Stimulated activated CD8-positive, alpha-beta memory T cell treated with anti-CD3 and anti-CD28 coated beads, Interleukin-7, amount 100 ng/mL, for 1 hour (primary cell): ENCODE data around the gene RGS10.
"Not testable (repeated sequence)": the region's sequence is repeated elsewhere in the genome, so short reads cannot be mapped to it uniquely, and the experiment has no call there.

Experiments
- DNase-seq, 2 donors: peaks; one replicate each; pipeline ENCODE4 v3.0.0-alpha.2; 2020; ENCODE audit warnings: low read depth in 2 of 2

The RGS10 gene

DNA sequence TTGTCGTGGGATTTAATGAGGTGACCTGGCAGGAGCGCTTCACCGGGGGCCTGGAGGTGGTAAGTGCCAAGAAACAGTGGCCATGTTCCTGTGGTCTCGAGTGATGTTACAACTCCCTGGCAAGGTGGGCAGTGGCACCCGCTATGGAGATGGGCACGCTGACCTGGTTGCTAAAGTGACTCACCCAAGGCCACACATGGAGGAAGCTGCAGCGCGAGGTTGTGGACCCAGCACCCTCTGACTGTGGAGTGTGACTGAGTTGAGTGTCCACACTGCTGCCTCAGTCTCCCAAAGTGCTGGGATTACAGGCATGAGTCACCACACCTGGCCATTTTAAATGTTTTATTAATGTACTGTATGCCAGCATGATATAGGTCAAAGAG lies 73.2 kb downstream of the RGS10 start:
- DNase-seq: no peak

DNA sequence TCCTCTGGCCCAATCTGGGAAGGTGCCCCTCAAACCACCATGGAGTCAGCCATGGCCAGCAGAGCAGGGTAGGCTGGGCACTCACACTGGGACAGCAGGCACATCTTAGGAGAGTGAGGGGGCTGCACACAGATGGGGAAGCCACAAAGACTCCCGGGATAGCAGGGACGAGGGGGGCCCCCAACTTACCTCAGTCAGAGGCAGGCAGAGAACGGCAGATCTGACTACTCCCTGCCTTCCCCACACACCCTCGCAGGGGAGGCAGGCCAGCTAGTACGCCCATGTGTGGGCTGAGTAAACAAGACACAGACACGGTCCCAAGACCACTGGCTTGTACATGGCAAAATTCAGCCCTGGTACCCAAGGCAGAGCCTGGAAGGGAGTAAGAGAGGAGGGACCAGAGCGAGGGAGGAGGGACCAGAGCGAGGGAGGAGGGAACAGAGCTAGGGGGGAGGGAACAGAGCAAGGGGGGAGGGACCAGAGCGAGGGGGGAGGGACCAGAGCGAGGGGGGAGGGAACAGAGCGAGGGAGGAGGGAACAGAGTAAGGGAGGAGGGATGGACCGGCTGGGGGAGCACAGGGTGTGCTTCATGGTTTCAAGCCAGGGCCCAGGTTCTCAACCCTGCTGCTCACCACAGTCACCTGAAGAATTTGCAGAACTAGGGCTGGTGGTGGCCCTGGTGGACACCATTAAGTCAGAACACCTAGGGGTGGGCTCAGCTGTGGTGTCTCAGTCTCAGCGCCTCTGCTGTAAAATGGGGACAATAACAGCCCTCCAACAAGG lies 73.8 kb downstream of the RGS10 start:
- no peak for DNase-seq

DNA sequence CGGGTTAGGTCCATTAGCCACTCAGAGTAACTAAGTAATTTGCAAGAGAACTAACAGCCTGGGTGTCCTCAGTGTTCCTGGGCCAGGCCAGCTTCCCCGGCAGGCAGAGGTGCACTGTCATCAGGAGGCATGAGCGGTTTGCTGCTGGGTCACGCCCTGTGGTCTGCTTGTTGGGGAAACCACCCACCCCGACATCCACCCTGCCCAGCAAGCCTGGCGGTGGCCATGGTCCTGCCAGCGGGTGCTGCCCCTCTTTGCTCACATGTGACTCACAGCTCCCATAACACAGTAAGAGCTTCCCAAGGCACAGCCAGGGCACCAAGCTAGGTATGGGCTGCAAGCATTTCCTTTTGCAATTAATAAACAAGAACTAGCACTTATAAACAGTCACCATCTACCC lies 75.9 kb downstream of the RGS10 start:
- no peak for DNase-seq

DNA sequence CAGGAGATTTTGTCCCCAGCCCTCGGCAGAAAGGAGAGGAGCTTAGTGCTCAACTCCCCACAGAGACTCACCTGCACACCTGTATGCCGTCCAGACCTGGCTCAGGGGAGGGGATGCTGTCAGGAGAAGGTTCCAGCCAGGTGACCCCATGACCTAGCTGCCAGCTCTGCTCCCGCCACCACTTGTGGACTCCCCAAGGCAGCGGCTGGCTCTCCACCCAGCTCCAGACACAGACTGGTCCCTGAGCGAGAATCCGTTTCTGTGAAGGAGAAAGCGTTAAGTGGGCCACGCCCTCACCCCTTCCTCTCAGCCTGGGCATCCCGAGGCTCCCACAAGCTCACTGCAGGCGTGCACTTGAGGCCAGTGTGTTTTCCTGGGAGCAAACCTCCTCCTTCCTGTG lies 76.4 kb downstream of the RGS10 start:
- DNase-seq: no peak

DNA sequence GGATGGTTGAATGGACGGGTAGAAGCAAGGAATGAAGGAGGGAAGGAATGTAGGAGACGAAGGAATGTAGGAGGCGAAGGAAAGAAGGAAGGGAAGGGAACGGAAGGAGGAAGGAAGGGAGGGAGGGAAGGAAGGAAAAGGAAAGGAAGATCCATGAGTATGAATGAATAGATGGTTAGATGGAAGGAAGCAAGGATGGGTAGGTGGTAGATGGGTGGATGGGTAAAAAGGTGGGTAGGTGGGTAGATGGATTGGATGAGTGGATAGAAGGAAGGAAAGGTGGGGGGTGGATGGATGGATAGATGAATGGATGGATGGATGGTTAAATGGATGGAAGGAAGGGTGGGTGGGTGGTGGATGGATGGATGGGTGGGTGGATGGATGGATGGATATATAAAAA lies 77.4 kb downstream of the RGS10 start:
- no peak for DNase-seq

DNA sequence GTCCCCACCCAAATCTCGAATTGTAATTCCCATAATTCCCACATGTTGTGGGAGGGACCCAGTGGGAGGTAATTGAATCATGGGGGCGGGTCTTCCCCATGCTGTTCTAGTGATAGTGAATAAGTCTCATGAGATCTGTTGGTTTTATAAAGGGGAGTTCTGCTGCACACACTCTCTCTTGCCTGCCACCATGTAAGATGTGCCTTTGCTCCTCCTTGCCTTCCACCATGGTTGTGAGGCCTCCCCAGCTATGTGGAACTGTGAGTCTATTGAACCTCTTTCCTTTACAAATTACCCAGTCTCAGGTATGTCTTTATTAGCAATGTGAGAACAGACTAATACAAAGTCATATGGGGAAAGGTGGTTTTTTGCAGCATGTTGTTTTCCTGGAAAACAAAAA lies 79.3 kb downstream of the RGS10 start:
- not testable (repeated sequence) for DNase-seq

DNA sequence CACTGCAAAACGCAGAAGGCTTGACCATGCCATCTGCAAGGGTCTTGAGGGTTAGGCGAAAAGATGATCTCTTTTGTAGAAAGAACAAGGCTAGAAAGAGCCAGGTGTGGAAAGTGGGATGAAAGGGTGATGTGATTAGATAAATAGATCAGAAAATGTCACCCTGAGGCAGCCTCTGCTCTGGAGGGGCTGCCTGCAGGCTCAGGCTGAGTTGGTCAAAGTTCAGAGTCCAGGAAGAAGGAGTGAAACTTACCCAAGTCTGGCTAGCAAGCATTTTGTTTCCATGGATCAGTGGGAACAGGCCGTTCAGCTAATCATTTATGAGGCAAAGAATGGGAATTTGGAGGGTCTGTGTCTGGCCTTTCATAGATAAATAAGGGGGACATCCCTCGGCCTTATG lies 79.7 kb downstream of the RGS10 start:
- no peak for DNase-seq

DNA sequence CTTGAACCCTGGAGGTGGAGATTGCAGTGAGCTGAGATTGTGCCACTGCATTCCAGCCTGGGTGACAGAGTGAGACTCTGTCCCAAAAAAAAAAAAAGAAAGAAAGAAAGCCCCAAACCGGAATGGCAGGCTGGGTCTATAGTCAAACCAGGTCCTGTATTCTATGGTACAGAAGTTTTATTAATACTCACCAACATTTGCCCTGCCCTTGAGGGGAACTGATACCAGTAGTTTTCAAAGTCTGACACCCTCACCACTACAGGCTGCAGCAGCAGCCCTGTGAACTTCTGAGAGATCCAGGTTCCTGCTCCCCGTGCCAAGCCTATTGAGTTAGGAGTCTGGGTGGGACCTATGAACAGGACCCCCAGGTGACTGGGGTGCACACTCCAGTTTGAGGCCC lies 80.6 kb downstream of the RGS10 start:
- DNase-seq: no peak

DNA sequence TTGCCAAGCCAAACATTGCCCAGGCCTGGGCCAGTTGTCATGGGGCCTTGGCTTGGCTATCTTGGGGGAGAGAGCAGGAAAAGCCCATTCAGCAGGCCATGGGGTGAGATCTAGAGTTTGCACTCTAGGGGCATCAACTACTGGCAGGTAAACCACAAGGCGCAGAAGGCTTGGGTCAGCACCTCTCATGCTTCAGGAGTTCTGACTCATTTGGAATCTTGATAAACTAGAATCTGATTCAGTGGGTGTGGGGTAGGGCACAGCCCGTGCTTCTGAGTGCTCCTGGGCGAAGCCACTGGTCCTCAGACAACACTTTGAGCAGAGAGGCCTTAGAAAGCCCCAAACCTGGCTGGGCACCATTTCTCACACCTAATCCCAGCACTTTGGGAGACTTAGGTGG lies 81.1 kb downstream of the RGS10 start:
- no peak for DNase-seq

DNA sequence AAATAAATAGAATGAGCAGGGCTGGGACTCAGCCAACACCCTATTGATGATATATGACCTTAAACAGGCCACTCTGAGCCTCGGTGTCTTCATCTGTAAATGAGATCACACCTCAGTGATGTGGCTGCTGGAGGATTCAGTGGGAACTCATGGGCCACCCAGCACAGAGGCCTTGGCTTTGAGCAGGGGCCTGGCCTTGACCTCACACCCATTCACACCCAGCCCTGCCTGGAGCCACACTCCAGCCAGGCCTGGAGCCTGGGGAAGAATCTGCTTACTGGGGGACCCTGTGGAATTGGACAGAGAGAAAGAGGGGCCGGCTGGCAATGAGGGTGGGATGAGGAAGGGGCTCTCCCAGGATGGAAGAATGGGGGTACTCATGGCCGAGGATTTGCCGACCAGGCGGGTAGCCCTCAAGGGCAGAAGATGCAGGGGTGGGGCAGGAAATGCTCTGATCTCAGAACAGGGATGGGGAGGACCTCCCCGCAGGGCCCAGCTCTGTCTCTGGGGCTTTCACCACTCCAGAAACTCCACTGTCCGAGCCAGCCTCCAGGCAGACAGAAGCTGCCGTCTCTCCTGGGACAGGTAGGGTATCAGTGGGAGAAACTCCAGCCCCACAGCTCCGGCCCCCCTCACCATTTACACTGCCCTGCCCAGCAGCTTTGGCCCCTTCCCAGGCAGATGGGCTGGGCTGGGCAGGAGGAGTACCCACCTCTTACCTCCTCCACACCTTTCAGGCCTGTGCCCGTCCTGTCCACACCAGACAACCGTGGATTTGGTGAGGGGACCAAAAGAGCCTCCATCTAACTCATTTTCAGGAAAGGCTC lies 81.9 kb downstream of the RGS10 start:
- no peak for DNase-seq

DNA sequence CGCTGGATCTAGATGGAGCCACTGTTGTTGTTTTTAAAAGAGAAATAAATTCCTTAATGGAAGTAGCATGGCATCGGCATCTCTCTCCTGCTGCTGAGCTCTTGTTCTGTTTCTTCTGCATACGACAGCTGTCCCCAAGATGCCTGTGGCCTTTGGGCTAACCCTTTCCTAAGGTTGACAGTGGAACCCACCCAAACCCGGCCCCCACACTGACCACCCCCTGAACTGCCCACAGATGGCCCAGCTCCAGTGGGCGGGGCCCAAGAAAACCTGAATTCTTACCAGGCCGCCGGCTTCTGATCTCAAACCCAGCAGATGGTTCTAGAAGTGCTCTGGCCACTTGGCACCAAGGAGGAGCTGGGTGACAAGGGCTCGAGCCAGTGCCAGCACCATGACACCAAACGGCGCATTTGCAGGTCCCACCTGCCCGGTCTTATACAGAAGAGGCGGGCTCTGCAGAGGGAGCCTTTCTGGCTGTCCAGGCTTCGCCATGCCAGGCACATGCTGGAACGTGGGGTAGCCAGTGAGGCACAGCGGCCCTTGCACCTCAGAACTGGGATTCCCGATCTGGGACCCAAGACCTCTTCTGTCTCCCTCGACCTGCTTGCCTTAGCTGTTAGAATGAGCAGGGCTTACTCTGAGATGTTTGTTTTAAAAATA lies 82.7 kb downstream of the RGS10 start:
- DNase-seq: no peak

DNA sequence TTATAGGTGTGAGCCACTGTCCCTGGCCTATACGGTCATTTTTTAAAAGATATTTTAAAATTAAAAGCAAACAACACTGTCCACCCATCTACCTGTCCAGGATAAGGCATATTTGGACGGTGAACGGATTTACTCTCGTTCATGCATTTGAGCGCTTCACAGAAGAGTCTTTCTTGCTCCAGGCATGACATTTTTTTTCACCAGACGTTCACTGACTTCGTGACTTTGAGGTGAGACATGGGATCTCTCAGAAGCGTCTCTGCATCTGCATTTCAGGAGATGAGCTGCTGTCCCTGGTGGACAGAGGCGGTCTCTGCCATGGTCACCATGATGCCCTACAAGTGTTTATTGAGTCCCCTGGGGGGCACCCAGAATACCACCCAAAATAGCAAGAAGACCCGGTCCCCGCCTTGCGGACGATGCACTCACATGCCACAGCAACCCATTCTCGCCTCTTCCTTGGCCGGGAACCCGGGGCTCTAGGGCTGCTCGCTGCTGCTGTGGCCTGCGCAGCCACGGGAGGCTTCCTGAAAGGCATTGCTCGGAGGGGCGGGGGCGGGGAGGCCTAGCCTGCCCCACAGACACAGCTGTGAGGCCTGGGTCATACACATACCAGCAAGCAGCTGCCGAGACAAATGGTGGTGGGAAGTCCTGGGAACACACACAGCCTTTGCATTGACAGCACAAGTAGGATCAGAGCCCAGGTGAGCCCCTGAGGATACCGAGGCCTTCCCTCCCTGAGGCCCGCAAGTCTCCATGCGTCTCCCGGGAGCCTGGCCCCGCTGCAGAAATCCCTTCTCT lies 84.4 kb downstream of the RGS10 start:
- DNase-seq: no peak

DNA sequence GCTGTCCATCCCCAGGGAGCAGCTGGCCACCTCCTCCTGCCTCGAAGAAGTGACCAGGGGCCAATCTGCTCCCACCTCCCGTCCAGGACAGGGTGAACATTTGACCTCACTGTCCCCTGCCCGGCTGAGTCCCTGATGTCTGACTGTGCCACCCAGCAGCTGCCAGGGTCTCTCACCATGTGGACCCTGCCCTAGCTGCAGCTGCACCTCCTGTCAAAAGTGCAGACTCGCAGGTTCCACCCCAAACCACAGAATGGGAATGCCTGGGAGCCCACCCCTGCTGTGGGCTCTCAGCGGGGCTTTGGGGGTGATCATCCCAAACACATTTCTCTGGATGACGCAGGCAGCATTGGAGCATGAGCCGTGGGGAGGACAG lies 86.1 kb downstream of the RGS10 start:
- no peak for DNase-seq

DNA sequence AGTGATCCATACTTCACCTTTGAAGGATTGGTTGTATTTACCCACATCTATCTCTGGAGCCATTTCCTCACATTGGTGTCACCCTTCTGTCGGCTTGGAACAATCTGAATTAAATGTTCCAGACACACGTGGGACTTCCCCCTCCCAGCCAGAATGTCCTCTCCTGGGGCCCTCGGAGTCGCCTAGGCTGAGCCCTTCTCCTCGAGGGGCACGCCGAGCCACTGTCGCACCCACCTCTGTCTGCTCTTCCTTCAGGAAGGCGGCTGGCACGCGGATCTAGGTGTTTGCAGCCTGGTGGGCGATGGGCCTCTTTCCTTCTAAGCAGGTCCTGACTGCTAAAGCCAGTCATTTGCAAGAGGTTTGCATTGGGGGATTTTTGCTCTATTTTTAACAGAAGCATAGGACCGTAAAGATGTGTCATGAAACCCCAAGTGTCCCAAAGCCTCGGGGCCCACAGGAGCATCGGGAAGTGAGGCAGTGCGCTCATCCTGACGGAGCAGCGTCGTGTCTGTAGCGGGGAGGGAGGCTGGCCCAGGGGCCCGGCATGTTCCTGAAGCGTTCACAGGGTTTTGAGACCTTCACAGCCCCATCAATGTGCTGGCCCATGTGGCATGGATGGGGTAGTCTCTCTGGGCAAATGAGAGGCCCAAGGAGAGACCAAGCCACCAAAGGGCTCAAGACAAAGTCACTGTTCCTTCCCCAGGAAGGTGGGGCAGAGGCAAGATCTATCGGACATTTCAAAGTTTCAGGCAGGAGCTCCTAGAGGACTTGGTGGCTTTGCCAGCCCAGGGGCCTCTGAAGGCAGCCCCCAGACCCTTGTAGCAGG lies 86.7 kb downstream of the RGS10 start:
- no peak for DNase-seq

DNA sequence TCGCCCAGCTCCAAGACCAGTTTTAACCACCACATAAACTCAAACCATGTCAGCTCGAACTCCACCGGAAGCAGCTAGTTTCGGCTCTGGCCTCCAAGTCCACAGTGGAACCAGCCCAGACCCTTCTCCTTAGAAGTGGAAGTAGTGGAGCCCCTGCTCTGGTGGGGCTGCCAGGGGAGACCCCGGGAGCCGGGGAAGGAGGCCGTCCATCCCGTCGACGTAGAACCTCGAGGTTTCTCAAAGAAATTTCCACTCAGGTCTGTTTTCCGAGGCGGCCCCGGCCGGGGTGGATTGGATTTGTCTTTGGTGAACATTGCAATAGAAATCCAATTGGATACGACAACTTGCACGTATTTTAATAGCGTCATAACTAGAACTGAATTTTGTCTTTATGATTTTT lies 87.5 kb downstream of the RGS10 start:
- DNase-seq: no peak

DNA sequence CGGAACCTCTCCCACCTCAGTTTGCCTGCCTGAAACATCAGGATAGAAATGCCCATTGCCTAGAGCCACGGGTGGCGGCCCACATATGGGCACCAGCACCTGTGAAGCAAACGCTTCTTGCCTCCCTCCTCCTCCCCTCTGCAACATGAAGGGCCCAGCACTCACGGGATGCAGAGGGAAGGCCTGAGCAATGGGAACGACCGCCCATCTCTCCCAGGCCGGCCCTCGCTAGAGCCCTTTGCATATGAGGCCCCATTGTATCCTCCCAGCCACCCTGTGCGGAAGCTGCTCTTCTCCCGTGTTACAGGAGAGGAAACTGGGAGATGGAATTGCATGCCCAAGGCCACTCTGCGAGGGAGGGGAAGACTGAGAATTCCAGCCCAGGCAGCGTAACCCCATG lies 88.2 kb downstream of the RGS10 start:
- no peak for DNase-seq

DNA sequence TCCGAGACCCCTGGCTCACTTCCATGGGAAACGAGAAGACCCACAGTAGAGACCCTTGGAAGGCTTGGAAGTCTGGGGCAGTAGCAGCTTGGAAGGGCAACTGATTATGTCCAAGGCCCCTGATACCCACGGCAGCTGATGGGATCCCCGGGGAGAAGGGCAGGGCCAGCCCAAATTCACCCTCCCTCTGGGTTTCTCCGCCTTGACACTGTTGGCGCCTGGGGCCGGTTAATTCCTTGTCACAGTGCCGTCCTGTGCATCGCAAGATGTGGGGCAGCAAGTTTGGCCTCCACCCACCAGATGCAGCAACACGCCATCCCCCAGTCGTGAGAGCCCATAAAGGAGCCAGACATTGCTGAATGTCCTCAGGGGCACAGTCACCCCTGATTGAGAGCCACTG lies 89.2 kb downstream of the RGS10 start:
- DNase-seq: no peak

DNA sequence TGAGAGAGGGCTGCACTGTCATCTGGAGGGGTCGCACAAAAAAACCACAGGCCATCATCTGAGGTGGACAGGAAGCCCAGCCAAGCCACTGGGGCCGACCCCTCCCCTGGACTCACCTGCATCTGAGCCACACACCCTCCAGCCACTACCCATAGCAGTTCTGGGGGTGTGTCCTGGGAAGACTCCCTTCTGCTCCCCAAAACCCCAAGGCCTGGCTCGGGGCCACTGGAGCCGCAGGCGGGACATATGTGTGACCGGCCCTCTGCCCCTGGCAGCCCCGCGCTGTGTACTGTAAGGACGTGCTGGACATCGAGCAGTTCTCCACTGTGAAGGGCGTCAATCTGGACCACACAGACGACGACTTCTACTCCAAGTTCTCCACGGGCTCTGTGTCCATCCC lies 90.1 kb downstream of the RGS10 start:
- no peak for DNase-seq

DNA sequence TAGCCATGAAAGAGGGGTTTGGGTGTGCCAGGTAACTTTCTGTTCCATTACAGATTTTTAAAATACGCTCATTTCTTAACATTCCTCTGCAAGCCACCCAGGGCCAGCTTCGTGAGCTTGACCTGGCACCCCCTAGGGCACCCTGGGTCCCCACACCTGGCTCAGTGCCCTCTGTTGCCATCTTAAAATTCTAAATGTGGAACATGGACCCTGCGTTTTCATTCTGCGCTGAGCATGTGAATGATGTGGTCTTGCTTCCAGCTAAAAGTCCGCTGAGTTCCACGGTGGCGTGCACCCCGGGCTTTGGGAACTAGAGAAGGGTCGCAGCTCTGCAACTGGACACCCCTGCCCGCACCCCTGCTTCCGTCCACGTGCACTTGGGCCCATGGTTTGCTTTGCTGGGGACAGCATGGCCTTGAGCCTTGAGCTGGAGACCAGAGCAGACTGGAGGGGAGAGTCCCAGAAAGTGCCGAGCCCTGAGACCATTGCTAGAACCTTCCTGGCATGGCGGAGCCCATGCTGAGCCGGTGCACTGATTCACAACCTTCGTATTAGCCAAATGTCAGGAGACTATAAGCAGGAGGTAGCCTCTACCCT lies 91.1 kb downstream of the RGS10 start:
- DNase-seq: no peak

DNA sequence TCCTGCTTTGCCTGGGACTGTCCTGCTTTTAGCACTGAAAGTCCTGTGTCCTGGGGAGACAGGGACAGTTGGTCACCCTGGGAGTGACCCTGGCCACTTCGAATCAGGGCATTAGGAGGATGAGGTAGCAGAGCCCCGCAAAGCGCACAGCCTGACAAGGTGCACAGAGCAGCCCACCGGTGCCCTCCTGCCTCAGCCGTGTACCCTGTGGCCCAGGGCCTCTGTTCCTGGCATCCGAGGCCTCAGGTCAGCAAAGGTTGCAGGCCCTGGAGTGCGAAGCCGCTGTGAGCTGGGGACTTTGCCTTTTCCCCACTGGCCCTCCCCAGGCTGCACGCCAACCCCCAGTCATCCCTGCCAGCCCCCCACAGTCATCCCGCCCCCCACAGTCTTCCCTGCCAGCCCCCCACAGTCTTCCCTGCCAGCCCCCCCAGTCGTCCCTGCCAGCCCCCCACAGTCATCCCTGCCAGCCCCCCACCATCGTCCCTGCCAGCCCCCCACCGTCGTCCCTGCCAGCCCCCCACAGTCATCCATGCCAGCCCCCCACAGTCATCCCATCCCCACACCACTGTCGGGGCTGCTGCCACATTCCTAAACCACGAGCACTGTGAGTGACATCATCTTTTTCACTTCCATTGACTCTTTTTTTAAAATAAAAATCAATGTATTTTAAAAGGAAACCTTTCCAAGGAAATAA lies 91.8 kb downstream of the RGS10 start:
- DNase-seq: no peak
